T-cell (primary cell): ENCODE measurements around the gene PLEKHH1. TPM values are rescaled to one million over a fixed set of nuclear protein-coding genes. Genes with fewer than 3 reads are reported as not detected.

Source experiments
- ATAC-seq, 4 experiments: fragments of 200-7000 bp in 3 of 4; fragments of 150-1000 bp in 1 of 4; cut with Tn5 transposase; replicated peaks in 1 of 4; 1 replicate in 3 of 4; 2 replicates in 1 of 4; pipeline ENCODE4 v1.10.0; 2021; ENCODE audit warnings: moderate library complexity in 3 of 4, mild to moderate bottlenecking in 2 of 4, moderate number of reproducible peaks in 1 of 4
- CTCF ChIA-PET, 2 donors: fragments of 300-600 bp; sonication (Branson Sonifier 250); formaldehyde crosslinking; loops; one replicate each; lab custom pipeline; 2022; ENCODE audit warnings: antibody characterized with exemption in 2 of 2; lab: Charles Lee
- POLR2A ChIA-PET, 2 donors: fragments of 300-600 bp; sonication (Branson Sonifier 250); formaldehyde crosslinking; loops; one replicate each; lab custom pipeline; 2022; ENCODE audit warnings: antibody characterized with exemption in 2 of 2; lab: Charles Lee
- DNase-seq, 35 experiments: peaks; one replicate each; pipeline versions ENCODE4 v3.0.0 to v3.0.0-alpha.2; 2013 to 2023
- H3K27ac ChIP-seq: one replicate; pipeline ENCODE4 v1.5.1; 2013; ENCODE audit warnings: low read length
- H3K27me3 ChIP-seq, 2 experiments: replicated peaks in 1 of 2; 1 replicate in 1 of 2; 2 replicates in 1 of 2; pipeline versions ENCODE4 v1.6.1 to v1.7.0; 2013; ENCODE audit warnings: low read length in 1 of 2, mixed read lengths in 1 of 2; ENCODE audit not compliant: control insufficient read depth in 2 of 2, insufficient read depth in 2 of 2; ENCODE audit errors: extremely low read depth in 1 of 2
- H3K36me3 ChIP-seq, 2 donors: 1 replicate in 1 of 2; 2 replicates in 1 of 2; pipeline versions ENCODE4 v1.6.1 to v1.7.0; 2013; ENCODE audit warnings: low read length in 1 of 2; ENCODE audit not compliant: control insufficient read depth in 2 of 2, insufficient read depth in 1 of 2; ENCODE audit errors: extremely low read depth in 1 of 2
- H3K4me1 ChIP-seq, 2 experiments: 1 replicate in 1 of 2; 2 replicates in 1 of 2; pipeline versions ENCODE4 v1.6.1 to v1.7.0; 2013; ENCODE audit warnings: low read length in 2 of 2, mixed read lengths in 1 of 2; ENCODE audit not compliant: insufficient read depth in 2 of 2, control insufficient read depth in 1 of 2; ENCODE audit errors: extremely low read depth in 1 of 2
- H3K4me3 ChIP-seq, 2 donors: 1 replicate in 1 of 2; 2 replicates in 1 of 2; pipeline versions ENCODE4 v1.5.1 to v1.7.0; 2013; ENCODE audit warnings: mild to moderate bottlenecking in 2 of 2, low read length in 1 of 2, moderate library complexity in 1 of 2; ENCODE audit not compliant: control insufficient read depth in 1 of 2; ENCODE audit errors: extremely low read depth in 1 of 2
- H3K9me3 ChIP-seq: 2 replicates; pipeline ENCODE4 v1.7.0; 2013
- H3K27ac Mint-ChIP-seq, 2 donors: one replicate each; pipeline ENCODE4 v1.8.0; 2020 to 2021; ENCODE audit warnings: mild to moderate bottlenecking in 2 of 2, mixed read lengths in 2 of 2
- H3K27me3 Mint-ChIP-seq, 2 donors: one replicate each; pipeline ENCODE4 v1.8.0; 2021 to 2022; ENCODE audit warnings: mixed read lengths in 2 of 2
- H3K36me3 Mint-ChIP-seq: one replicate; pipeline ENCODE4 v1.8.0; 2021; ENCODE audit warnings: mixed read lengths
- H3K4me1 Mint-ChIP-seq, 3 donors: one replicate each; pipeline ENCODE4 v1.8.0; 2020 to 2022; ENCODE audit warnings: mixed read lengths in 3 of 3, mild to moderate bottlenecking in 1 of 3
- H3K4me3 Mint-ChIP-seq, 3 donors: one replicate each; pipeline ENCODE4 v1.8.0; 2020 to 2022; ENCODE audit warnings: mild to moderate bottlenecking in 3 of 3, mixed read lengths in 3 of 3, moderate library complexity in 3 of 3
- H3K9me3 Mint-ChIP-seq, 3 donors: one replicate each; pipeline ENCODE4 v1.8.0; 2020 to 2022; ENCODE audit warnings: mixed read lengths in 3 of 3
- WGBS: methylation state at CpG from one replicate; pipeline ENCODE4 v1.1.5; 2013; ENCODE audit warnings: missing lambda C conversion rate; ENCODE audit not compliant: insufficient coverage; 5-methylcytosine and 5-hydroxymethylcytosine counted together
- total RNA-seq, 35 experiments: library from RNA in 6 of 35; stranded (reverse) in 6 of 35; fragments of 120-200 nt in 1 of 35; gene quantifications; one replicate each; pipeline versions ENCODE4 v1.2.1 to v1.2.4 and lab custom pipeline; 2013 to 2026

Gene PLEKHH1
- total RNA-seq, 5 donors from 2014 or later (not counting 1 experiment from before 2014, with no cell fraction given), result 0.20 to 1.0 (median 0.58) TPM

DNA sequence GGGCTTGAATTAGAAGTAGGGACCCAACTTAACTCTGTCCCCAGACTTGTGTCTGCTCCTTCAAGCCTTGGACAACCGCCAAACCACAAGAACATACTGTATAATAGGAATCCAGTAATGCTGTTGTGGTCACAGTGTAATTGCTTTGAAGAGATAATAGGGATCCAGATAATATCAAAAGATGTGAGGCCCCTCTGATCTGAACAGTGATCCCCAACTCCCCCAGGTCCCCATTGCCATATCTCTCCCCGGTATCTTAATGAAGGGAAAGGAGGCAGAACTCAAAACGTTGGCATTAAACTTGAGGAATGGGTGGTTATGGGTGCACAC, 8.5 kb upstream of the PLEKHH1 start:
- H3K27me3 ChIP-seq, result peaks cover 0 to 30% of the 10 kb centered on the region in 2 experiments
- no peak overlapping the region for H3K4me3 ChIP-seq
- no peaks in the 10 kb centered on the region for H3K9me3 Mint-ChIP-seq
- H3K4me3 Mint-ChIP-seq, result no peak overlapping the region
- no CpG with 5 or more reads among the region's 3 CpGs for WGBS
- no peak overlapping the region for H3K27ac Mint-ChIP-seq
- CTCF ChIA-PET, result interaction anchor here in 1 of 2 donors (0.8 kb wide), 1 partner anchor 143 kb away, joined by 3 read pairs; no protein-coding TSS in a partner anchor
- POLR2A ChIA-PET, result no interaction called here
- no peaks in the 10 kb centered on the region for H3K36me3 Mint-ChIP-seq
- H3K27ac ChIP-seq, result no peak overlapping the region
- no peaks in the 10 kb centered on the region for H3K36me3 ChIP-seq
- peaks cover 28 to 40% of the 10 kb centered on the region in 2 donors for H3K27me3 Mint-ChIP-seq
- ATAC-seq, result no peak
- no peaks in the 10 kb centered on the region for H3K9me3 ChIP-seq
- H3K4me1 ChIP-seq, result no peaks in the 10 kb centered on the region
- peaks cover 0 to 6% (median 4%) of the 10 kb centered on the region in 3 donors for H3K4me1 Mint-ChIP-seq
- no peak for DNase-seq

GRCh38 chr14:67525389-67525788, 7.7 kb upstream of the PLEKHH1 start:
- Mint-ChIP-seq H3K9me3 (no peaks in the 10 kb centered on the region), H3K27ac (no peak overlapping the region), H3K4me3 (no peak overlapping the region), H3K4me1 (peaks cover 0 to 6% (median 4%) of the 10 kb centered on the region in 3 donors), H3K27me3 (peaks cover 28 to 41% of the 10 kb centered on the region in 2 donors), H3K36me3 (no peaks in the 10 kb centered on the region)
- no peak for DNase-seq
- Histone ChIP-seq H3K27me3 (peaks cover 0 to 30% of the 10 kb centered on the region in 2 experiments), H3K4me3 (no peak overlapping the region), H3K36me3 (no peaks in the 10 kb centered on the region), H3K4me1 (no peaks in the 10 kb centered on the region), H3K9me3 (no peaks in the 10 kb centered on the region), H3K27ac (no peak overlapping the region)
- POLR2A ChIA-PET, result no interaction called here
- ATAC-seq, result no peak
- CTCF ChIA-PET, result interaction anchor here (0.8 to 2.0 kb wide), 2 partner anchors 14 to 75 kb away, joined by 3 to 6 read pairs; partner anchors contain the start of gene PIGH (in 1 of the 2)
- no CpG with 5 or more reads among the region's 4 CpGs for WGBS

DNA sequence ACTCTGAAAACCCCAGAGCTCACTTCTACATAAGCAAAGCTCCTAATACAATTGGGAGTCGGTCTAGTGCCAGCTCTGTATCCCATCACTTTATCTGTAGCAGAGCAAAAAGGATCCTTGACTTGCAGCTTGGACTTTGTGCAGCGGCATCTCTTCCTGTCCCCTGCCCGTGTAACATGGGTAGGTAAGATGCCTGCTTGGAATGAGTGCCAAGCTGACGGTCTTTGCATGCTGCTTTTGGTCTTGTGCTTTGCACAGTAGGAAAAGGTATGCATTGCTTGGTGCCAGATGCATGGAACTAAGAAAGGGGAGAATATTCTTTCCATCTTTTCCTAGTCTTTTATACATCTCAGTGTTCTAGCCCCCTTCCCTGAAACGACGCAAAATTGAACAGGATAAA, 6.9 kb upstream of the PLEKHH1 start:
- no peaks in the 10 kb centered on the region for H3K4me1 ChIP-seq
- DNase-seq (no peak), ATAC-seq (no peak)
- no peaks in the 10 kb centered on the region for H3K36me3 ChIP-seq
- POLR2A ChIA-PET, result no interaction called here
- CTCF ChIA-PET, result interaction anchor here (0.7 to 2.0 kb wide), 8 partner anchors 9 to 178 kb away, joined by 3 to 6 read pairs (median 4); partner anchors contain the start of gene PIGH (in 1 of the 2)
- no peaks in the 10 kb centered on the region for H3K9me3 Mint-ChIP-seq
- no peaks in the 10 kb centered on the region for H3K9me3 ChIP-seq
- H3K27ac Mint-ChIP-seq, result no peak overlapping the region
- peaks cover 0 to 6% (median 4%) of the 10 kb centered on the region in 3 donors for H3K4me1 Mint-ChIP-seq
- peaks cover 28 to 43% of the 10 kb centered on the region in 2 donors for H3K27me3 Mint-ChIP-seq
- peaks cover 0 to 32% of the 10 kb centered on the region in 2 experiments for H3K27me3 ChIP-seq
- no peaks in the 10 kb centered on the region for H3K36me3 Mint-ChIP-seq
- H3K4me3 Mint-ChIP-seq, result no peak overlapping the region
- WGBS, result 80% methylated on average over 1 of the region's 6 CpGs
- H3K4me3 ChIP-seq, result no peak overlapping the region
- no peak overlapping the region for H3K27ac ChIP-seq

- DNase-seq (peak in 15 of 35 experiments; percentile 3 to 63 (median 20)), ATAC-seq (peak; percentile 62 to 72 (median 68))
- H3K4me1 Mint-ChIP-seq, result peaks cover 0 to 6% (median 4%) of the 10 kb centered on the region in 3 donors
- no peak overlapping the region for H3K27ac ChIP-seq
- ChIA-PET CTCF (interaction anchor here (0.6 to 2.0 kb wide), 10 partner anchors 10 to 178 kb away, joined by 3 to 6 read pairs (median 4); no protein-coding TSS in a partner anchor), POLR2A (no interaction called here)
- no peaks in the 10 kb centered on the region for H3K36me3 Mint-ChIP-seq
- no peaks in the 10 kb centered on the region for H3K4me1 ChIP-seq
- H3K4me3 Mint-ChIP-seq, result no peak overlapping the region
- peaks cover 0 to 32% of the 10 kb centered on the region in 2 experiments for H3K27me3 ChIP-seq
- no peaks in the 10 kb centered on the region for H3K9me3 ChIP-seq
- WGBS, result 80% methylated on average over 7 of the region's 8 CpGs
- H3K36me3 ChIP-seq, result no peaks in the 10 kb centered on the region
- no peak overlapping the region for H3K27ac Mint-ChIP-seq
- peaks cover 28 to 36% of the 10 kb centered on the region in 2 donors for H3K27me3 Mint-ChIP-seq
- no peak overlapping the region for H3K4me3 ChIP-seq
- no peaks in the 10 kb centered on the region for H3K9me3 Mint-ChIP-seq
These were observed 6.2 kb upstream of the PLEKHH1 start for GRCh38 chr14:67526676-67527459.

DNA sequence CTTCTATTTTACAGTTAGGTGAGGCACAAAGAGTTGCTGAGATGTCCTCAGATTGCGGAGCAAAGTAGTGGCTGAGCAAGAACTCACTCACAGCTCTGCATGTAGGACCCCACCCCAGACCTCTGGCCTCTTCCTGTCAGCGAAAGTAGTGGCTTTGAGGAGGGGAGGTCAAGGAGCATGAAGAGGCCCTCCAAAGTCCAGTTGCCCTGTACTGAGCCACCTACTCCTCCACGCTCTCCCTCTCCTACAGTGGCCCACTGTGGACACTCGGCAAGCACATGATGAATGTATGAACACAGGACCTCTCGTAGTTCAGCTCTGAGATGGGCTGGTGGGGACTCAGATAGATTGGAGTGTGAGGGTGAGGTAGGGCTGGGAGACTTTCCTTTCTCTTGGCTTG, 5.3 kb upstream of the PLEKHH1 start:
- Mint-ChIP-seq H3K36me3 (no peaks in the 10 kb centered on the region), H3K9me3 (no peaks in the 10 kb centered on the region), H3K27me3 (peaks cover 28 to 35% of the 10 kb centered on the region in 2 donors), H3K4me3 (no peak overlapping the region), H3K4me1 (peaks cover 4 to 7% (median 6%) of the 10 kb centered on the region in 3 donors), H3K27ac (no peak overlapping the region)
- H3K4me3 ChIP-seq, result no peak overlapping the region
- H3K4me1 ChIP-seq, result peaks cover 0 to 5% of the 10 kb centered on the region in 2 experiments
- H3K27me3 ChIP-seq, result peaks cover 0 to 37% of the 10 kb centered on the region in 2 experiments
- CTCF ChIA-PET, result interaction anchor here (0.7 to 1.9 kb wide), 3 partner anchors 11 to 14 kb away, joined by 3 to 5 read pairs (median 4); no protein-coding TSS in a partner anchor
- WGBS, result 100% methylated on average over 1 of the region's 5 CpGs
- no peak overlapping the region for H3K27ac ChIP-seq
- H3K36me3 ChIP-seq, result no peaks in the 10 kb centered on the region
- DNase-seq (no peak), ATAC-seq (no peak)
- POLR2A ChIA-PET, result no interaction called here
- H3K9me3 ChIP-seq, result no peaks in the 10 kb centered on the region

GRCh38 chr14:67528276-67528675, 4.8 kb upstream of the PLEKHH1 start:
- POLR2A ChIA-PET, result no interaction called here
- CTCF ChIA-PET, result interaction anchor here in 1 of 2 donors (0.7 kb wide), 1 partner anchor 14 kb away, joined by 3 read pairs; no protein-coding TSS in a partner anchor
- no peaks in the 10 kb centered on the region for H3K36me3 ChIP-seq
- H3K27me3 ChIP-seq, result peaks cover 0 to 35% of the 10 kb centered on the region in 2 experiments
- no peak overlapping the region for H3K27ac ChIP-seq
- ATAC-seq (no peak), DNase-seq (no peak)
- no peak overlapping the region for H3K4me3 Mint-ChIP-seq
- H3K9me3 ChIP-seq, result no peaks in the 10 kb centered on the region
- no peak overlapping the region for H3K27ac Mint-ChIP-seq
- peaks cover 0 to 7% of the 10 kb centered on the region in 2 experiments for H3K4me1 ChIP-seq
- peaks cover 28 to 34% of the 10 kb centered on the region in 2 donors for H3K27me3 Mint-ChIP-seq
- H3K4me1 Mint-ChIP-seq, result peaks cover 4 to 7% (median 6%) of the 10 kb centered on the region in 3 donors
- H3K4me3 ChIP-seq, result no peak overlapping the region
- H3K9me3 Mint-ChIP-seq, result no peaks in the 10 kb centered on the region
- WGBS, result 100% methylated on average over 1 of the region's 1 CpG
- H3K36me3 Mint-ChIP-seq, result no peaks in the 10 kb centered on the region
